Panc1 (cell line): ENCODE measurements around the gene PIP4K2C. TPM values are rescaled to one million over a fixed set of nuclear protein-coding genes. Genes with fewer than 3 reads are reported as not detected.

Experiments used
- ATAC-seq: fragments of 200-7000 bp; cut with Tn5 transposase; 2 replicates; pipeline ENCODE4 v1.9.1; 2020; ENCODE audit warnings: mild to moderate bottlenecking, moderate library complexity
- BruUV-seq: library from RNA; stranded (reverse); fragments of 400-500 nt; replicated peaks from 2 replicates; lab custom pipeline; 2021; lab: Mats Ljungman, UMichigan
- CTCF ChIA-PET: fragments of 300-600 bp; sonication (Branson Sonifier 250); formaldehyde crosslinking; loops from one replicate; lab custom pipeline; 2022; ENCODE audit warnings: antibody characterized with exemption; lab: Charles Lee
- POLR2A ChIA-PET: fragments of 300-600 bp; sonication (Branson Sonifier 250); formaldehyde crosslinking; loops from one replicate; lab custom pipeline; 2022; ENCODE audit warnings: antibody characterized with exemption; lab: Charles Lee
- DNase-seq: peaks from one replicate; pipeline ENCODE4 v3.0.0-alpha.2; 2010; ENCODE audit warnings: low read depth, low spot score
- H3K27ac ChIP-seq: 2 replicates; pipeline ENCODE4 v1.5.1; 2011; ENCODE audit warnings: mild to moderate bottlenecking, low read length, inconsistent platforms
- H3K27me3 ChIP-seq: fragments of 200-500 bp; sonication (Bioruptor generic); 2 replicates; pipeline ENCODE4 v1.6.0; 2014; ENCODE audit warnings: low read length, inconsistent platforms; ENCODE audit not compliant: control insufficient read depth, insufficient read depth
- H3K36me3 ChIP-seq: fragments of 200-500 bp; sonication (Bioruptor generic); 2 replicates; pipeline ENCODE4 v1.5.1; 2014; ENCODE audit warnings: inconsistent platforms, mild to moderate bottlenecking, low read length, moderate library complexity; ENCODE audit not compliant: control insufficient read depth, insufficient read depth
- H3K4me1 ChIP-seq: 2 replicates; pipeline ENCODE4 v1.5.1; 2011; ENCODE audit warnings: inconsistent platforms, mild to moderate bottlenecking, low read length, moderate library complexity; ENCODE audit not compliant: control insufficient read depth, insufficient read depth
- H3K4me3 ChIP-seq, 2 experiments: 2 replicates each; pipeline ENCODE4 v1.5.1; 2011 to 2012; ENCODE audit warnings: low read depth in 2 of 2, low read length in 2 of 2, mild to moderate bottlenecking in 2 of 2, inconsistent platforms in 1 of 2, moderate library complexity in 1 of 2
- H3K9me3 ChIP-seq: fragments of 200-500 bp; sonication (Bioruptor generic); 2 replicates; pipeline ENCODE4 v1.5.1; 2014; ENCODE audit warnings: low read depth, mild to moderate bottlenecking, inconsistent platforms, low read length, moderate library complexity; ENCODE audit not compliant: control insufficient read depth, insufficient read depth
- CTCF ChIP-seq: fragments of 450-650 bp; IDR thresholded peaks from 2 replicates; pipeline ENCODE4 v1.5.1; 2017; ENCODE audit warnings: mild to moderate bottlenecking
- POLR2AphosphoS5 ChIP-seq: IDR thresholded peaks from 2 replicates; pipeline ENCODE4 v1.6.1; 2012; ENCODE audit warnings: mild to moderate bottlenecking, low read depth, low read length, moderate library complexity
- REST ChIP-seq, 2 experiments: IDR thresholded peaks; 2 replicates each; pipeline ENCODE4 v1.6.1; 2011 to 2012; ENCODE audit warnings: low read depth in 2 of 2, control low read depth in 1 of 2, low read length in 1 of 2, mild to moderate bottlenecking in 1 of 2, moderate library complexity in 1 of 2; ENCODE audit not compliant: insufficient read depth in 1 of 2
- SIN3A ChIP-seq: IDR thresholded peaks from 2 replicates; pipeline ENCODE4 v1.6.1; 2012; ENCODE audit warnings: low read depth, mild to moderate bottlenecking, low read length, moderate library complexity, borderline replicate concordance; ENCODE audit not compliant: insufficient read depth
- TCF7L2 ChIP-seq: IDR thresholded peaks from 2 replicates; pipeline ENCODE4 v1.6.1; 2011; ENCODE audit warnings: mild to moderate bottlenecking, low read depth, low read length, inconsistent platforms
- in situ Hi-C: cut with HindIII; loops from 2 replicates; pipeline ENCODE4 v1.10.0; 2016; ENCODE audit warnings: low sequenced_read_pairs, low pct_unique_long_range_greater_than_20kb
- intact Hi-C: fragments of 100-400 bp; cut with micrococcal nuclease; formaldehyde crosslinking; loops from one replicate; pipeline ENCODE4 v1.10.0; 2022; ENCODE audit not compliant: unreplicated experiment
- total RNA-seq: library from RNA; stranded (reverse); gene quantifications from one replicate; pipeline ENCODE4 v1.2.1, GENCODE V29; 2021; ENCODE audit not compliant: unreplicated experiment

The PIP4K2C gene
- total RNA-seq, 1 experiment from 2014 or later: 62.6 TPM

- CTCF ChIA-PET: no interaction called here
- Histone ChIP-seq H3K4me3 (no peak overlapping the region), H3K4me1 (peaks cover 4% of the 10 kb centered on the region; the same call in 1 of the 2 replicates), H3K27ac (no peak overlapping the region), H3K36me3 (no peaks in the 10 kb centered on the region), H3K9me3 (no peaks in the 10 kb centered on the region), H3K27me3 (no peaks in the 10 kb centered on the region)
- DNase-seq (no peak), ATAC-seq (no peak)
- TF ChIP-seq SIN3A (no peak), REST (IDR thresholded peaks at IDR 0.05; ENCODE audit: insufficient read depth in 1 of 2, low read depth in 2 of 2, low read length in 1 of 2) (no peak), POLR2AphosphoS5 (no peak), CTCF (no peak), TCF7L2 (no peak)
- intact Hi-C loops (no loop called here), in situ Hi-C loops (no loop called here)
- POLR2A ChIA-PET: no interaction called here
- no TSS peak for BruUV-seq
Observed at GRCh38 chr12:57615637-57616036, 24.6 kb downstream of the PIP4K2C start.

- H3K27me3 ChIP-seq: no peaks in the 10 kb centered on the region
- no peak overlapping the region for H3K4me3 ChIP-seq
- in situ Hi-C loops: no loop called here
Observed at GRCh38 chr12:57616383-57617101, 25.6 kb downstream of the PIP4K2C start.

GRCh38 chr12:57617942-57618341 is 26.9 kb downstream of the PIP4K2C start:
- DNase-seq (no peak), ATAC-seq (no peak)
- TF ChIP-seq REST (IDR thresholded peaks at IDR 0.05; ENCODE audit: insufficient read depth in 1 of 2, low read depth in 2 of 2, low read length in 1 of 2): no peak
- no peak for TF ChIP-seq POLR2AphosphoS5
- TF ChIP-seq SIN3A: no peak
- no peak for TF ChIP-seq TCF7L2
- no peak for TF ChIP-seq CTCF
- intact Hi-C loops: no loop called here
- in situ Hi-C loops: no loop called here
- CTCF ChIA-PET: no interaction called here
- no peaks in the 10 kb centered on the region for H3K9me3 ChIP-seq
- peaks cover 13% of the 10 kb centered on the region for H3K4me1 ChIP-seq
- H3K4me3 ChIP-seq: no peak overlapping the region
- BruUV-seq: no TSS peak
- no peaks in the 10 kb centered on the region for H3K27me3 ChIP-seq
- POLR2A ChIA-PET: no interaction called here
- H3K36me3 ChIP-seq: no peaks in the 10 kb centered on the region
- no peak overlapping the region for H3K27ac ChIP-seq

More at GRCh38 chr12:57616383-57617101, 25.6 kb downstream of the PIP4K2C start:
- H3K9me3 ChIP-seq: no peaks in the 10 kb centered on the region
- no peak for ATAC-seq
- no peak for TF ChIP-seq SIN3A
- DNase-seq: no peak
- CTCF ChIA-PET: no interaction called here
- no peaks in the 10 kb centered on the region for H3K36me3 ChIP-seq
- peaks cover 4% of the 10 kb centered on the region for H3K4me1 ChIP-seq
- no TSS peak for BruUV-seq
- no peak overlapping the region for H3K27ac ChIP-seq
- POLR2A ChIA-PET: interaction anchor here (0.6 kb wide), 1 partner anchor 82 kb away, joined by 5 read pairs; no protein-coding TSS in a partner anchor
- intact Hi-C loops: no loop called here
